Loucy (cell line): Measurements from ENCODE around the gene KLK4.
A peak's percentile ranks its signal among the peaks of the same experiment; 100 is the strongest.

ENCODE experiments used
- H2AFZ ChIP-seq: fragments of 200-600 bp; sonication (generic); 2 replicates; pipeline ENCODE4 v1.6.0; 2016; ENCODE audit warnings: antibody characterized with exemption, mild to moderate bottlenecking, low read length, moderate library complexity
- H3F3A ChIP-seq: fragments of 200-600 bp; 2 replicates; pipeline ENCODE4 v1.6.0; 2016; ENCODE audit warnings: antibody characterized with exemption, low read depth, mild to moderate bottlenecking
- H3K27me3 ChIP-seq: fragments of 200-600 bp; sonication (generic); 2 replicates; pipeline ENCODE4 v1.6.1; 2014; ENCODE audit warnings: low read length, mild to moderate bottlenecking; ENCODE audit not compliant: insufficient read depth, poor library complexity, severe bottlenecking
- H3K36me3 ChIP-seq: fragments of 200-600 bp; sonication (generic); 2 replicates; pipeline ENCODE4 v1.6.1; 2016; ENCODE audit warnings: low read length; ENCODE audit not compliant: insufficient read depth
- H3K4me1 ChIP-seq: fragments of 200-600 bp; sonication (generic); 2 replicates; pipeline ENCODE4 v1.5.1; 2014; ENCODE audit warnings: low read length, mild to moderate bottlenecking; ENCODE audit not compliant: insufficient read depth, poor library complexity, severe bottlenecking
- H3K4me2 ChIP-seq: fragments of 200-600 bp; sonication (generic); 2 replicates; pipeline ENCODE4 v1.6.0; 2014; ENCODE audit warnings: antibody characterized with exemption, low read length, low read depth, mild to moderate bottlenecking; ENCODE audit not compliant: poor library complexity, severe bottlenecking
- H3K4me3 ChIP-seq: fragments of 200-600 bp; sonication (generic); 2 replicates; pipeline ENCODE4 v1.5.1; 2014; ENCODE audit warnings: low read length, mild to moderate bottlenecking, mixed read lengths; ENCODE audit not compliant: poor library complexity, severe bottlenecking
- H3K79me2 ChIP-seq: fragments of 200-600 bp; sonication (generic); 2 replicates; pipeline ENCODE4 v1.6.1; 2014; ENCODE audit warnings: low read length; ENCODE audit not compliant: insufficient read depth
- H3K9ac ChIP-seq: fragments of 200-600 bp; sonication (generic); 2 replicates; pipeline ENCODE4 v1.6.0; 2014; ENCODE audit warnings: mild to moderate bottlenecking, low read depth, low read length, moderate library complexity; ENCODE audit not compliant: poor library complexity, severe bottlenecking
- H3K9me2 ChIP-seq: fragments of 200-600 bp; sonication (generic); replicated peaks from 2 replicates; pipeline ENCODE4 v1.6.1; 2016; ENCODE audit warnings: low read depth, low read length, mixed read lengths
- H3K9me3 ChIP-seq: fragments of 200-600 bp; sonication (generic); 2 replicates; pipeline ENCODE4 v1.6.1; 2014; ENCODE audit warnings: mild to moderate bottlenecking, antibody characterized with exemption, low read length, low read depth; ENCODE audit not compliant: insufficient read depth
- H4K20me1 ChIP-seq: fragments of 200-600 bp; sonication (generic); 2 replicates; pipeline ENCODE4 v1.6.0; 2014; ENCODE audit warnings: antibody characterized with exemption, low read length, mild to moderate bottlenecking; ENCODE audit not compliant: insufficient read depth, poor library complexity, severe bottlenecking
- CTCF ChIP-seq: fragments of 200-600 bp; sonication (generic); conservative IDR thresholded peaks from 2 replicates; pipeline ENCODE4 v1.5.1; 2014; ENCODE audit warnings: mild to moderate bottlenecking, antibody characterized with exemption, low read length
- EZH2phosphoT487 ChIP-seq: fragments of 200-600 bp; IDR thresholded peaks from 2 replicates; pipeline ENCODE4 v1.6.1; 2018; ENCODE audit warnings: antibody characterized with exemption, mild to moderate bottlenecking, moderate library complexity, borderline replicate concordance

The KLK4 gene

GRCh38 chr19:50908336-50908735 is 2.9 kb downstream of the KLK4 start:
- no peaks in the 10 kb centered on the region for H3K79me2 ChIP-seq
- no peak overlapping the region for H3K9ac ChIP-seq
- H3K9me3 ChIP-seq, result no peaks in the 10 kb centered on the region
- H3K4me3 ChIP-seq, result no peak overlapping the region
- no peaks in the 10 kb centered on the region for H3K36me3 ChIP-seq
- H3K27me3 ChIP-seq, result no peaks in the 10 kb centered on the region
- no peaks in the 10 kb centered on the region for H4K20me1 ChIP-seq
- no peaks in the 10 kb centered on the region for H3F3A ChIP-seq
- H3K4me1 ChIP-seq, result no peaks in the 10 kb centered on the region
- no peak for TF ChIP-seq CTCF
- TF ChIP-seq EZH2phosphoT487, result no peak
- no peak overlapping the region for H3K4me2 ChIP-seq
- no peaks in the 10 kb centered on the region for H3K9me2 ChIP-seq
- H2AFZ ChIP-seq, result no peak overlapping the region

GRCh38 chr19:50906217-50906616 is 5.0 kb downstream of the KLK4 start:
- Histone ChIP-seq H3K4me3 (no peak overlapping the region), H3K36me3 (no peaks in the 10 kb centered on the region), H3K27me3 (no peaks in the 10 kb centered on the region), H3K9me3 (no peaks in the 10 kb centered on the region), H3K4me2 (no peak overlapping the region), H2AFZ (peak overlapping the region; percentile 43; the same call in 1 of the 2 replicates), H3F3A (no peaks in the 10 kb centered on the region), H4K20me1 (no peaks in the 10 kb centered on the region), H3K79me2 (no peaks in the 10 kb centered on the region), H3K4me1 (no peaks in the 10 kb centered on the region), H3K9me2 (no peaks in the 10 kb centered on the region), H3K9ac (no peak overlapping the region)
- TF ChIP-seq EZH2phosphoT487, result no peak
- peak; percentile 66 for TF ChIP-seq CTCF

- no peaks in the 10 kb centered on the region for H3K27me3 ChIP-seq
- no peaks in the 10 kb centered on the region for H3K9me3 ChIP-seq
- H3K4me1 ChIP-seq, result no peaks in the 10 kb centered on the region
- H3K9ac ChIP-seq, result no peak overlapping the region
- H3F3A ChIP-seq, result no peaks in the 10 kb centered on the region
- no peaks in the 10 kb centered on the region for H3K79me2 ChIP-seq
- no peak overlapping the region for H3K4me2 ChIP-seq
- no peak overlapping the region for H2AFZ ChIP-seq
- H3K4me3 ChIP-seq, result no peak overlapping the region
- H4K20me1 ChIP-seq, result no peaks in the 10 kb centered on the region
- TF ChIP-seq EZH2phosphoT487 (no peak), CTCF (no peak)
- no peaks in the 10 kb centered on the region for H3K36me3 ChIP-seq
- H3K9me2 ChIP-seq, result no peaks in the 10 kb centered on the region
These were observed 8.6 kb downstream of the KLK4 start for GRCh38 chr19:50902640-50903039.
